Neuronal stem cell (in vitro differentiated cells): Measurements from ENCODE around the gene TERB2. TPM values are rescaled to one million over a fixed set of nuclear protein-coding genes. Genes with fewer than 3 reads are reported as not detected.
"Not testable (repeated sequence)": the region's sequence is repeated elsewhere in the genome, so short reads cannot be mapped to it uniquely, and the experiment has no call there.

ENCODE experiments used
- DNase-seq: peaks from one replicate; pipeline ENCODE4 v3.0.0-alpha.2; 2013; ENCODE audit warnings: low spot score
- H2AFZ ChIP-seq: one replicate; pipeline ENCODE4 v1.6.1; 2013; ENCODE audit warnings: mild to moderate bottlenecking, low read length, inconsistent platforms
- H2AK5ac ChIP-seq: 2 replicates; pipeline ENCODE4 v1.6.1; 2013; ENCODE audit warnings: low read depth, mild to moderate bottlenecking, inconsistent platforms, low read length, moderate library complexity, mixed read lengths
- H2BK120ac ChIP-seq: 2 replicates; pipeline ENCODE4 v1.6.1; 2013; ENCODE audit warnings: low read depth, mild to moderate bottlenecking, inconsistent platforms, low read length, moderate library complexity, mixed read lengths
- H2BK12ac ChIP-seq: one replicate; pipeline ENCODE4 v1.6.1; 2013; ENCODE audit warnings: low read length, inconsistent platforms
- H2BK15ac ChIP-seq: 2 replicates; pipeline ENCODE4 v1.6.1; 2013; ENCODE audit warnings: mild to moderate bottlenecking, low read length, inconsistent platforms, mixed read lengths
- H2BK5ac ChIP-seq: one replicate; pipeline ENCODE4 v1.6.1; 2013; ENCODE audit warnings: inconsistent platforms, mild to moderate bottlenecking, low read length, moderate library complexity
- H3K14ac ChIP-seq: one replicate; pipeline ENCODE4 v1.6.1; 2013; ENCODE audit warnings: low read length, inconsistent platforms
- H3K18ac ChIP-seq: 2 replicates; pipeline ENCODE4 v1.6.1; 2013; ENCODE audit warnings: low read length, inconsistent platforms
- H3K23ac ChIP-seq: 2 replicates; pipeline ENCODE4 v1.6.1; 2013; ENCODE audit warnings: low read depth, mild to moderate bottlenecking, mixed read lengths, low read length, inconsistent platforms; ENCODE audit not compliant: poor library complexity
- H3K27ac ChIP-seq: replicated peaks from 3 replicates; pipeline ENCODE4 v1.5.1; 2013; ENCODE audit warnings: low read length, inconsistent platforms
- H3K27me3 ChIP-seq, 3 experiments: 2 replicates each; pipeline ENCODE4 v1.6.1; 2013; ENCODE audit warnings: low read length in 3 of 3, mild to moderate bottlenecking in 2 of 3, inconsistent platforms in 1 of 3, low read depth in 1 of 3, mixed read lengths in 1 of 3, moderate library complexity in 1 of 3; ENCODE audit not compliant: control insufficient read depth in 3 of 3, insufficient read depth in 3 of 3
- H3K36me3 ChIP-seq, 2 donors: replicated peaks in 1 of 2; 2 replicates each; pipeline ENCODE4 v1.6.1; 2013; ENCODE audit warnings: low read length in 2 of 2; ENCODE audit not compliant: control insufficient read depth in 2 of 2, insufficient read depth in 2 of 2
- H3K4ac ChIP-seq: 2 replicates; pipeline ENCODE4 v1.6.1; 2013; ENCODE audit warnings: inconsistent platforms, mild to moderate bottlenecking, low read length, moderate library complexity
- H3K4me1 ChIP-seq, 2 donors: 1 replicate in 1 of 2; 2 replicates in 1 of 2; pipeline ENCODE4 v1.6.1; 2013; ENCODE audit warnings: low read length in 2 of 2, low read depth in 1 of 2; ENCODE audit not compliant: control insufficient read depth in 2 of 2, insufficient read depth in 1 of 2
- H3K4me2 ChIP-seq: one replicate; pipeline ENCODE4 v1.6.1; 2013; ENCODE audit warnings: mild to moderate bottlenecking, low read length, inconsistent platforms; ENCODE audit not compliant: insufficient read depth, poor library complexity, severe bottlenecking
- H3K4me3 ChIP-seq, 2 donors: 2 replicates each; pipeline ENCODE4 v1.5.1; 2013; ENCODE audit warnings: low read length in 2 of 2, mild to moderate bottlenecking in 2 of 2, inconsistent platforms in 1 of 2, moderate library complexity in 1 of 2
- H3K79me1 ChIP-seq: one replicate; pipeline ENCODE4 v1.6.1; 2013; ENCODE audit warnings: low read depth, mild to moderate bottlenecking, inconsistent platforms, low read length, moderate library complexity
- H3K9ac ChIP-seq: one replicate; pipeline ENCODE4 v1.6.1; 2013; ENCODE audit warnings: mild to moderate bottlenecking, low read depth, low read length, inconsistent platforms; ENCODE audit not compliant: poor library complexity
- H3K9me3 ChIP-seq, 2 donors: replicated peaks in 1 of 2; 2 replicates each; pipeline versions ENCODE3 to v1.6.1; 2013; ENCODE audit warnings: low read length in 2 of 2, mild to moderate bottlenecking in 2 of 2, inconsistent platforms in 1 of 2, low read depth in 1 of 2, mixed read lengths in 1 of 2, moderate library complexity in 1 of 2; ENCODE audit not compliant: control insufficient read depth in 2 of 2, insufficient read depth in 1 of 2
- H4K8ac ChIP-seq: one replicate; pipeline ENCODE4 v1.6.1; 2013; ENCODE audit warnings: low read depth, mild to moderate bottlenecking, inconsistent platforms, low read length, moderate library complexity
- H4K91ac ChIP-seq: one replicate; pipeline ENCODE4 v1.6.1; 2013; ENCODE audit warnings: low read length, low read depth, mild to moderate bottlenecking, inconsistent platforms; ENCODE audit not compliant: poor library complexity
- WGBS, 2 donors: extraction: QIAGEN DNeasy Blood & Tissue Kit; methylation state at CpG; one replicate each; pipeline ENCODE4 v1.1.7; 2013; ENCODE audit warnings: missing lambda C conversion rate in 2 of 2, mixed read lengths in 1 of 2; ENCODE audit not compliant: insufficient read length in 2 of 2, insufficient replicate concordance in 1 of 2; ENCODE audit errors: extremely low coverage in 2 of 2; 5-methylcytosine and 5-hydroxymethylcytosine counted together
- small RNA-seq: library from polyadenylated mRNA; stranded (forward); fragments of <200 nt; extraction: miRNeasy Mini kit (QIAGEN cat#:217004); gene quantifications from one replicate; pipeline ENCODE3, GENCODE V24; 2013; ENCODE audit not compliant: insufficient read depth

The TERB2 gene

DNA sequence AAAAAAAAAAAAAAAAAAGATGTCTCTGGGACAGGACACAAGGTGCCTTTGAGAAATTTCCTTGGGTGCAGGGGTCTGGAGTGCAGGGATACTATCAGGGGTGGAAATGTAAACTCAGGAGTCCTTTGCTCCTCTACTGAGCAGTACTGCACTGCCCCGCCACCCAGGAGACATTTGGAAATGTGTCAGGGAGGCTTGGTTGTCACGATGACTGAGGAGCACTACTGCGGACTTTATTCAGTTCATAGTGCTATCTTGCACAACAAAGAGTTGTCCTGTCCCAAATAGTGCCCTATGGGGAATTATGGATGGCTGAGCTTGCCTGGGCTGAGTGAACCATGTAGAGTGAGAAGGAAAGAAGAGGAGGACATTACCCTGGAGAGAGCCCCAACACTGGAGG is 69.1 kb downstream of the TERB2 start:
- not testable (repeated sequence) for H3K27me3 ChIP-seq, H3K18ac ChIP-seq, H2BK15ac ChIP-seq, H2BK12ac ChIP-seq, H3K14ac ChIP-seq, H3K4me3 ChIP-seq, H3K23ac ChIP-seq, H4K91ac ChIP-seq, H3K9ac ChIP-seq, H3K4me2 ChIP-seq, H3K27ac ChIP-seq, H3K4ac ChIP-seq, H3K79me1 ChIP-seq, H2BK120ac ChIP-seq, H2BK5ac ChIP-seq, H4K8ac ChIP-seq, H2AFZ ChIP-seq, H2AK5ac ChIP-seq, DNase-seq
- peaks cover 5 to 10% of the 10 kb centered on the region in 2 donors for H3K4me1 ChIP-seq
- no CpG with 5 or more reads among the region's 3 CpGs for WGBS, 2 donors
- peaks cover 5 to 25% of the 10 kb centered on the region in 2 donors for H3K9me3 ChIP-seq
- peaks cover 8 to 30% of the 10 kb centered on the region in 2 donors for H3K36me3 ChIP-seq

DNA sequence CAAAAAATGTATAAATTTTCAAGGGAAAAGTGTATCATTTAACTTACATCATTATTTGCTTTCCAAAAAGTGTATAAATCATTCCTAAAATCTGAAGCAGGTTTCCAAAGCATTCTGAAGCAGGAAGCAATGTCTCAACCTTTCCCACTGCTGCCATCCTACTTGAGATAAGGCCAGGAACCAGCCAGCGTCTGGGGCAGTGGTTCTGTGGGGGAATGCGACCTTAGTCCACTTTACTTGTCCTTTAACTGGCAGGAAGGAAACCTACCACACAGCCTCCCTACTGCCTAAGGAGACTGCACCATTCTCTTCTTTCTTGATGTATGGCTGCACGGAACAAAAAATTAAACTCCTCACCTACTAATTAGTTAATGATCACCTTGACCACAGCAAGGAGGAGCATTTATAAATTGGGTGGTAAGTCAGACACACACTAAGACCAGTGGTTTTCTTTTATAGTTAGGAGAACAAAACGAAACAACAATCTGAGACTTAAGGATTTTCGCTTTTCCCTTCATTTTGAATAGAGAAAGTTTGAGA is 70.2 kb downstream of the TERB2 start:
- Histone ChIP-seq H3K4me3 (no peak overlapping the region), H4K91ac (no peak overlapping the region), H2AFZ (no peak overlapping the region), H3K14ac (no peak overlapping the region), H3K4me1 (peaks cover 5 to 10% of the 10 kb centered on the region in 2 donors), H2BK15ac (no peak overlapping the region), H3K36me3 (peaks cover 9 to 38% of the 10 kb centered on the region in 2 donors), H3K4me2 (no peak overlapping the region), H3K27me3 (peaks cover 0 to 1% (median 0%) of the 10 kb centered on the region in 3 experiments), H3K9me3 (peaks cover 5 to 30% of the 10 kb centered on the region in 2 donors), H3K79me1 (peaks cover 4% of the 10 kb centered on the region), H2BK12ac (no peak overlapping the region), H3K9ac (no peak overlapping the region), H2BK120ac (no peak overlapping the region), H3K23ac (no peak overlapping the region), H3K18ac (no peak overlapping the region), H3K4ac (no peak overlapping the region), H2BK5ac (no peak overlapping the region), H4K8ac (no peak overlapping the region), H3K27ac (no peak overlapping the region), H2AK5ac (no peak overlapping the region)
- DNase-seq, result no peak
- no CpG with 5 or more reads among the region's 5 CpGs for WGBS, 2 donors

DNA sequence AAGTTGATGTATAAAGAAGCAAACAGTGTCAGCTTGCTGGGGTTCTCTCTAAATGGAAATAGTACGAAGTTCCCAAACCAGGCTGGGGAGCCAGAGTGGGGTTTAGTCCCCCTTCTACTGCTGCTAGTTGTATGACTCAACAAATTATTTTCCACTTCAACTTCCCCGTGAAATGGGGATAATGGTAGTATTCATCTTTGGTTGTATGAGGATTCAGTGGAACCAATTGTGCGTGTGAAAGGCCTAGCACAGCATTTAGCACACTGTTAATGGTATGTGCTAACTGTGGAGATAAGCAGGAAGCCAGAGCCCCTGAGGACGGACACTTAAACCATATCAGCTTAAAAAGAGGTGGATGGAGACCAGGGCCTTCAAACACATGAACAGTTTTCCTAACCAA is 70.7 kb downstream of the TERB2 start:
- H3K4me3 ChIP-seq, result no peak overlapping the region
- no peaks in the 10 kb centered on the region for H3K27me3 ChIP-seq
- H4K8ac ChIP-seq, result no peak overlapping the region
- peaks cover 9 to 38% of the 10 kb centered on the region in 2 donors for H3K36me3 ChIP-seq
- no peak overlapping the region for H3K14ac ChIP-seq
- no peak overlapping the region for H3K4ac ChIP-seq
- H2BK12ac ChIP-seq, result no peak overlapping the region
- DNase-seq, result no peak
- no peak overlapping the region for H4K91ac ChIP-seq
- H2BK120ac ChIP-seq, result no peak overlapping the region
- H2AK5ac ChIP-seq, result no peak overlapping the region
- no peak overlapping the region for H3K27ac ChIP-seq
- no peak overlapping the region for H2BK5ac ChIP-seq
- whole genome bisulfite sequencing, 2 donors, result no CpG with 5 or more reads among the region's 4 CpGs
- H3K18ac ChIP-seq, result no peak overlapping the region
- no peak overlapping the region for H2AFZ ChIP-seq
- H3K23ac ChIP-seq, result no peak overlapping the region
- peaks cover 5 to 29% of the 10 kb centered on the region in 2 donors for H3K9me3 ChIP-seq
- no peak overlapping the region for H3K4me2 ChIP-seq
- peaks cover 4% of the 10 kb centered on the region for H3K79me1 ChIP-seq
- no peak overlapping the region for H3K9ac ChIP-seq
- H2BK15ac ChIP-seq, result no peak overlapping the region
- H3K4me1 ChIP-seq, result peaks cover 5 to 10% of the 10 kb centered on the region in 2 donors

Small RNA genes lying within 50 kb of the gene (small RNA-seq; reads per million reads assigned to genes)
- gene RNU1-78P (not detected), gene RNU6-1108P (not detected), gene RNU6-1332P (not detected), gene RNU6-966P (not detected)
